SU-DHL-6 (cell line): ENCODE measurements around the gene IDH3G.

Experiments used
- CTCF ChIP-seq: fragments of 200-600 bp; sonication (generic); IDR thresholded peaks from one replicate; pipeline ENCODE4 v1.5.1; 2017; ENCODE audit warnings: antibody characterized with exemption, mild to moderate bottlenecking, low read length, moderate library complexity; ENCODE audit not compliant: insufficient read depth, poor library complexity, severe bottlenecking
- EZH2phosphoT487 ChIP-seq: fragments of 200-600 bp; sonication (generic), shearing (Covaris generic); conservative IDR thresholded peaks from 2 replicates; pipeline ENCODE4 v1.6.1; 2018; ENCODE audit warnings: mild to moderate bottlenecking, antibody characterized with exemption, low read length, moderate library complexity, mixed read lengths

GRCh38 chrX:153792368-153792767 lies 1.8 kb downstream of the IDH3G start:
- no peak for TF ChIP-seq CTCF
- no peak for TF ChIP-seq EZH2phosphoT487
